PC-9 (cell line): Measurements from ENCODE around the gene RHEB.

Experiments
- EZH2 ChIP-seq: fragments of 200-600 bp; sonication (generic); IDR thresholded peaks from 2 replicates; pipeline ENCODE4 v1.8.0; 2017; ENCODE audit warnings: antibody characterized with exemption, low read depth
- TF ChIP-seq, protein P1 (sequence below): fragments of 200-600 bp; sonication (generic); conservative IDR thresholded peaks from 2 replicates; pipeline ENCODE4 v1.6.1; 2017; ENCODE audit warnings: mixed run types, antibody characterized with exemption, mild to moderate bottlenecking, moderate library complexity

DNA sequence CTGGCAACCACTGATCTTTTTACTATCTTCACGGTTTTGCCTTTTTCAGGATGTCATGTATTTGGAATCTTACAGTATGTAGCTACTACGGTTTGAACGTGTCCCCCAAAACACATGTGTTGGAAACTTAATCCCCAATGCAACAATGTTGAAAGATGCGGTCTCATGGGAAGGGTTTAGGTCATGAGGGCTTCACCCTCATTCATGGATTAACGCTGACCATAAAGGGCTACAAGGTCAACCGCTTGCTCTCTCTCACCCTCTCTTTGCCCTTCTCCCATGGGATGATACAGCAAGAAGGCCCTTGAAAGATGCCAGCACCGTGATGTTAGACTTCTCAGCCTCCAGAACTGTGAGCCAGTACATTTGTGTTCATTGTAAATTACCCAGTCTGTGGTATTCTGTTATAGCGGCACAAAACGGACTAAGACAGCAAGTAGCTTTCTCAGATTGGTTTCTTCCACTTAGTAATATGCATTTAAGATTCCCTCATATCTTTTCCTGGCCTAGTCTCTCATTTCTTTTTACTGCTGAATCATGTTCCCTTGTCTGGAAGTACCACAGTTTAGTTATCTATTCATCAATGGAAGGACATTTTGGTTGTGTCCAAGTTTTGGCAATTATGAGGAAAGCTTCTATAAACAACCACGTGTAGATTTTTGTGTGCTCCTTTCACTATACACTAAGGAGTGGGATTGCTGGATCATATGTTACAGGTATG, 76.8 kb downstream of the RHEB start:
- TF ChIP-seq, protein P1, sequence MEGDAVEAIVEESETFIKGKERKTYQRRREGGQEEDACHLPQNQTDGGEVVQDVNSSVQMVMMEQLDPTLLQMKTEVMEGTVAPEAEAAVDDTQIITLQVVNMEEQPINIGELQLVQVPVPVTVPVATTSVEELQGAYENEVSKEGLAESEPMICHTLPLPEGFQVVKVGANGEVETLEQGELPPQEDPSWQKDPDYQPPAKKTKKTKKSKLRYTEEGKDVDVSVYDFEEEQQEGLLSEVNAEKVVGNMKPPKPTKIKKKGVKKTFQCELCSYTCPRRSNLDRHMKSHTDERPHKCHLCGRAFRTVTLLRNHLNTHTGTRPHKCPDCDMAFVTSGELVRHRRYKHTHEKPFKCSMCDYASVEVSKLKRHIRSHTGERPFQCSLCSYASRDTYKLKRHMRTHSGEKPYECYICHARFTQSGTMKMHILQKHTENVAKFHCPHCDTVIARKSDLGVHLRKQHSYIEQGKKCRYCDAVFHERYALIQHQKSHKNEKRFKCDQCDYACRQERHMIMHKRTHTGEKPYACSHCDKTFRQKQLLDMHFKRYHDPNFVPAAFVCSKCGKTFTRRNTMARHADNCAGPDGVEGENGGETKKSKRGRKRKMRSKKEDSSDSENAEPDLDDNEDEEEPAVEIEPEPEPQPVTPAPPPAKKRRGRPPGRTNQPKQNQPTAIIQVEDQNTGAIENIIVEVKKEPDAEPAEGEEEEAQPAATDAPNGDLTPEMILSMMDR: no peak
- no peak for TF ChIP-seq EZH2
